HG03045 (cell line): ENCODE measurements around the gene CCDC30.
"Not testable (repeated sequence)": the region's sequence is repeated elsewhere in the genome, so short reads cannot be mapped to it uniquely, and the experiment has no call there.

Source experiments
- ATAC-seq: cut with Tn5 transposase; IDR thresholded peaks from one replicate; pipeline ENCODE4 v1.9.1; 2021; ENCODE audit warnings: mild to moderate bottlenecking, moderate library complexity; ENCODE audit not compliant: unreplicated experiment

Gene CCDC30

DNA sequence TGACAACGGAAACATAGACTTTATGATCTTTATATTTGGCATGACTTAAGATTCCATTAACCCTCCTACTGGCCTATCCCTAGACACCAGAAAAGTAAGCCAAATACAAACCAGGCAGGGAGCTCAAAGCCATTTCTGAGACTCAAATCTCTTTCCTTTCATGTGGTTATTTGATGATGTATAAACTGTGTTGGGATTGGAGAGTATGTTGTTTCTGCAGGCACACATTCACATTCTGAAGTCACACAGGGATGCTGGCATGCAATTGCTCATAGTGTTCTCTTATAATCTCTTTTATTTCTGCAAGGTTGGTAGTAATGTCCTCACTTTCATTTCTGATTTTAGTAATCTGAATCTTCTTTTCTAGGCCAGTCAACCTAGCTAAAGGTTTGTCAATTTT, 13.0 kb upstream of the CCDC30 start:
- no peak for ATAC-seq

DNA sequence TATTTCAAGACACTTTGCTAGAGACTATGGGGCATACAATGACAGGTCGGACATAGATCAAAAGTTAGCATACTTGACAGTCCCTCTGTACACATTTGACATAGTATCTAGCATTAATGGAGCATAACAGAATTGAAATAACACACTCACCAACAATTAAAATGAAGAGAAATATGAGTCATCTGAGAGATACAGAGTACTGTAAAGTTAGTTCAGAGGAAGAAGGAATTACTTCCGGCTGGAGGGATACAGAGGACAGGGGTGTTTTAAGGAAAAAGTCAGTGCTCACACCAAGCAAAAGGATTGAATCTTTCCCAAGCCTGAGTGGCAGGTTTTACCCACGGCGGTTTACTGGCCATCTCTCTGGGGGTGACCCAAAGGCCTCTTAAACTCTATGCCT, 9.7 kb upstream of the CCDC30 start:
- ATAC-seq: no peak

DNA sequence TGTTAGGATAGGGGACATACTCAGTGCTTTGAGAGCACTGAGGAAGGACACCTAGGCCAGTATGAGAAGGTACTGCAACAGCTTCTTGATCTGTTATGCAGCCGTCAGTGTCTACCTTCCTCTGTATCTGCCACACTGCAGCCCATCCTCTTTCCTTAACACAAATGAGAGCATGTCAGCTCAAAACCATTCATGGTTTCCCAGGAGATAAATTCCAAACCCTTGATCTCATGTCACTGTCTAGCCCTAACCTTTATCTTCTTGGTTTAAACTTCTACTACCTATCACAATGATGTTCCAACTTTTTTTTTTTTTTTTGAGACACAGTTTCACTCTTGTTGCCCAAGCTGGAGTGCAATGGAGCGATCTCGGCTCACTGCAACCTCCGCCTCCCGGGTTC, 8.7 kb upstream of the CCDC30 start:
- no peak for ATAC-seq

DNA sequence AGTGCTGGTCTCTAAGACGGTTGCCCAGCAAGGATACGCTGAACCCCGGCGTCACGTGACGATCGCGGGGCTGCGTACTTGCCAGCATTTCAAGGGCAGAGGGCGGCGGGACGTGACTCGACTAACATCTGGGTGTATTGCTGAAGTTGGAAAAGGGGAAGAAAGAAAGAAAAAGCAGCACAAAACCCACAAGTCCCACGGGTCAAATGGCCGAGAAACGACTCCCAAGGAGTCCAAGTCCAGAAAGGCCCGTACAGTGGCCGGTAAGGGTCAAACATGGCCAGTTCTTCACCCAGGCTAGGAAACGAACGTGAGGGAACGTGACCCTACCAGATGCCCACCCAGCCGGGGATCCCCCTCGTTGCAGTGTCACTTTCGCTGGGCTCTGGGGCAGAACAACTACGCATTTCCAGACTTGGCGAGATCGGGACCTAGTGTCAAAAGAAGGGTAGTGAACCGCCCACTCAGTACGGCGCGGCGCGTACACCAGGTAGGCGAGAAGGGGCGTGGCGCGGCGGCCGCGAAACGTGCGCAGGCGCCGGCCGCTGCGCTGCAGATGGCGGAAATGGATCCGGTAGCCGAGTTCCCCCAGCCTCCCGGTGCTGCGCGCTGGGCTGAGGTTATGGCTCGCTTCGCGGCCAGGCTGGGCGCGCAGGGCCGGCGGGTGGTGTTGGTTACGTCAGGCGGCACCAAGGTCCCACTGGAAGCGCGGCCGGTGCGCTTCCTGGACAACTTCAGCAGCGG, 6.9 kb upstream of the CCDC30 start, which contains the start of the genes PPCS and ZMYND12:
Gene PPCS (plus strand): TSS at position 534 of the 744 bp plus-strand sequence. CDS start 23 bp downstream, at position 557.
Gene ZMYND12 (minus strand): TSS at position 13 of the 744 bp plus-strand sequence. CDS start 25 bp downstream, outside the sequence.
- ATAC-seq: peak; percentile 82

DNA sequence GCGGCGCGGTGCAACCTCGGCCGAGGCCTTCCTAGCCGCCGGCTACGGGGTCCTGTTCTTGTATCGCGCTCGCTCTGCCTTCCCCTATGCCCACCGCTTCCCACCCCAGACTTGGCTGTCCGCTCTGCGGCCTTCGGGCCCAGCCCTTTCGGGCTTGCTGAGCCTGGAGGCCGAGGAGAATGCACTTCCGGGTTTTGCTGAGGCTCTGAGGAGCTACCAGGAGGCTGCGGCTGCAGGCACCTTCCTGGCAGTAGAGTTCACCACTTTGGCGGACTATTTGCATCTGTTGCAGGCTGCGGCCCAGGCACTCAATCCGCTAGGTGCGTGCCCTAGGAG, 6.4 kb upstream of the CCDC30 start:
- peak; percentile 55 for ATAC-seq

DNA sequence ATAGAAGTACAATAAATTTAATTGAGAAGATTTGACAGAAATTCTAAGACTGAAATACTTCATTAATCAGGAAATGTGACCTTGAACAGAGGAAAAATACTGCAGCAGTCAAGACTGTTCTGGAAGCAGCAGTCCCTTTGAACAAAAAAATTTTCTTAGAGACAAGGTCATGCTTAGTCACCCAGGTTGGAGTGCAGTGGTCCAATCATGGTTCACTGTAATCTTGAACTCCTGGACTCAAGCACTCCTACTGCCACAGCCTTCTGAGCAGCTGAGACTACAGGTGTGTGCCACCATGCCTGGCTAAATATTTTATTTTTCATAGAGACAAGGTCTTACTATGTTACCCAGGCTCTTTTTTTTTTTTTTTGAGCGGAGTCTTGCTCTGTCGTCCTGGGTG, 1.9 kb upstream of the CCDC30 start:
- no peak for ATAC-seq

DNA sequence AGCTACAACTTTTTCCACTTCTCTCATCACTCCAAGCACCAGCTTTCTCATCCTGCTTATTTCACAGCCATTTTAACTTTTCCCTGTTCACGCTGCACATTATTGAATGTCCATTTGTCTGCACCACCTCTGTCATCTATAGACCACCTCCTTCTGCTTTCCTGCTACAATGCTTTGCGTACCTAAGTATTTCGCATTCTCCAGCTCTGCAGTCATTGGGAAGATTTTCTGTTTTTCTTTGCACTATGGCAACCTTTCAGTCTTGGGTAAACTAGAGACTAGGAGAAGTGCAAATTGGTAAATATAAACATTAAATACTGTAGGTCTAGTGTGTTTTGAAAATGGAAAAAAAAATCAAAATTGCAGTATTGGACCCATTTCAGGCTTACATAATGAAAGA, 835 bp downstream of the CCDC30 start:
- ATAC-seq: no peak

DNA sequence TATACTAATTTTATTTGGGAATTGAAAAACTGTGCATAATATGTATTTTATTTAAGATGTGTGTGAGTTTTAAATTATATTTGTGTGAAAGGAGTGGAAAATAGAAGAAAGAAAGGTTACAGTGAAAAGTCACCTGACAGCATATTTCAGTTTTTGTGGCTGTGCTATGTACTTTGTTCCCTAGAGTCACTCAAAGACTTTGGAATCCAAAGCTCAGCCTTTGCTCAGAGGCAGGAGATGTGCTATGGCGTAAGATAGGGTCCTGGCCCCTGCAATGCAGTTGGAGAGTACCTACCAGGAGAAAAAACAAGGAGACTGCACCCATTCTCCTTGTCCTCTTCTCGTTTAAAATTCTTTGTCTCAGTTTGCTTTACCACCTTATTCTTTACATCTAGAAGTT, 2.9 kb downstream of the CCDC30 start:
- ATAC-seq: no peak

DNA sequence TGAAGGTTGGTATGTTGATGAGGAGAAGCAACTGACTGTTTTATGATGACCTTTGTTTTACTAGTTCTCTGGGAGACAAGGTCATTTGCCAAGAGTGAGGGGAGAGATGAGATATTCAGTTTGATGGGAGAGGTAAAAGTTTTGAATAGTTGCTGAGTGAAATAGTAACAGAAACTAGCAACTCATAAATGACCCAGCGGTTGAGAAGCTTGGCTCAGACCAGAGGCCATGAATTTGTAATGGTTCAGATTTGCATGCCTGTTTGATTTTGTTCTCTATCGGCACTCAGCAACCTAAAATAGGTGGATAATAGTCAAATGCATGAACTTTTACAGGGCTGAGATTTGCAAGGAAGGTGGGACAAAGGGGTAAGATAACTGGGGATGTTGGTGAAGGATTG, 6.6 kb downstream of the CCDC30 start:
- no peak for ATAC-seq

DNA sequence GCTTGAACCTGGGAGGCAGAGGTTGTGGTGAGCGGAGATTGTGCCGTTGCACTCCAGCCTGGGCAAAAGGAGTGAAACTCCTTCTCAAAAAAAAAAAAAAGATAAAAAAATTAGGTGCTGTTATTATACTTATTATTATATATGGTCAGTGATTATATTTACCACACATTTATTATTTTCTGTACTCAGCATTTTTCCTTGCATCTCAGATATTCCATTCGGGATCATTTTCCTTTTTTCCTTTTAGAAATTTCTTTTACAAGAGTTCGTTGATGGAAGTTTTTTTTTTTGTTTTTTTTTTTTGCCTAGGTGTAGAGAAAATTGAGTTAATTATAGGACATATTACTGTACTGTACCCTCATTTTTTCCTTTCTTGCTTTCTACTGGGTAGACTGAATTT, 13.5 kb downstream of the CCDC30 start:
- no peak for ATAC-seq

DNA sequence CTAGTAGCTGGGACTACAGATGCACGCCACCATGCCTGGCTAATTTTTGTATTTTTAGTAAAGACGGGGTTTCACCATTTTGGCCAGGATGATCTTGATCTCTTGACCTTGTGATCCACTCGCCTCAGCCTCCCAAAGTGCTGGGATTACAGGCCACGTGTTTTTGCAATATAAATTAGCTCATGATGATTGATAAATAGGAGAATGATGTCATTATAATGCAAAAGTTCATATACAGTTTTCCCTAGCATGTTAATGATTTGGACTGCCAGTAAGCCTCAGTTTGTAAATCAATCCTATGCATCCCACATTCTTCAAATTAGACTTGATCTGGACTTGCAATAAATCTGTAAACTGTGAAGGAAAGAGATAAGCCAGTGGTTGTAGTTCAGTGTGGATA, 14.3 kb downstream of the CCDC30 start:
- ATAC-seq: not testable (repeated sequence)

DNA sequence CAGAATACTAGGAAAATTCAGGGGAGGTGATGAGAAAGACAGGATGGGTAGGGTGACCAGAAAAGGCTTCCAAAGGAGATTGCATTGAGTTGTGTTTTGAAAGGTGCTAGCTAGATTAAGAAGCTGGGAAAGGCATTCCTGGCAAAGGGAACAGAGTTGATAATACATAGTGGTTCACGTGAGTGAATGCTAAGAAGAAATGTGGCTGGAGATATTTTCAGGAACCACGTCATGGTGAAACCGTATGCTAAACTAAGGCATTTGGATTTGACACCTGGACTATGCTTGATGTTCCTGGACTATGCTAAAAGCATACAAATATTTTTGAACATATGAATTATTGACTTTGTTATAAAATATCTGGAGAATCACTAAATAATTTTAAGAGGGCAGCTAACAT, 14.7 kb downstream of the CCDC30 start:
- ATAC-seq: no peak

DNA sequence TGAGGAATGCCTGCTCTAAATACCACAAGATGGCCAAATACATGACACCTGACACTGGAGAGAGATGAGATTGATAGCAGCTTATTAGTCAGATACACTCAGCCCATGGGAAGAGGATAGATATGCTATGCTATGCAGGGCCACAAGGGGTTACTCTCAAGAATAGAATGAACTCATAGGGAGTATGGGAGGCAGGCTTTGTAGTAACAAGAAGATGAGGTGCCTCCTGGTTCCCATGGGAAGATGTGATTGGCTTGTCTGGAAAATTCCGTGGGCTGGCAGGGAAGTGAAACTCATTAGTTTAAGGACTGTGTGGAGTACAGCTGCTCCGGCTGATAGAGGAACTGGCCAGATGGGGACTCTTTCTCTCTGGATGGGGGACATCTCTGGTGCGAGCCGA, 16.5 kb downstream of the CCDC30 start:
- no peak for ATAC-seq

DNA sequence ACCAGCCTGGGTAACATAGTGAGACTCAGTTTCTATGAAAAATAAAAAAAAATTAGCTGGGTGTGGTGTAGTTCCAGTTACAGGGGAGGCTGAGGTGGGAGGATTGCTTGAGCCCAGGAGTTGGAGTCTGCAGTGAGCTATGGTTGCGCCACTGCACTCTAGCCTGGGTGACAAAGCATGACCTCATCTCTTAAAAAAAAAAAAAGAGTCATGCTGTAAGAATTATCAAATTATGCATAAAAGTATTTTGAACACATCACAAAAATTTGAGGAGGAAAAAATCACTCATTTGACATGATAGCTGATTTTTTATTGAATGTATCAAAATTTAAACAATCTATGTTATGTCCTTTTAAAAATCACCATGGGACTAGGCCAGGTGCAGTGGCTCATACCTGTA, 17.8 kb downstream of the CCDC30 start:
- ATAC-seq: no peak

DNA sequence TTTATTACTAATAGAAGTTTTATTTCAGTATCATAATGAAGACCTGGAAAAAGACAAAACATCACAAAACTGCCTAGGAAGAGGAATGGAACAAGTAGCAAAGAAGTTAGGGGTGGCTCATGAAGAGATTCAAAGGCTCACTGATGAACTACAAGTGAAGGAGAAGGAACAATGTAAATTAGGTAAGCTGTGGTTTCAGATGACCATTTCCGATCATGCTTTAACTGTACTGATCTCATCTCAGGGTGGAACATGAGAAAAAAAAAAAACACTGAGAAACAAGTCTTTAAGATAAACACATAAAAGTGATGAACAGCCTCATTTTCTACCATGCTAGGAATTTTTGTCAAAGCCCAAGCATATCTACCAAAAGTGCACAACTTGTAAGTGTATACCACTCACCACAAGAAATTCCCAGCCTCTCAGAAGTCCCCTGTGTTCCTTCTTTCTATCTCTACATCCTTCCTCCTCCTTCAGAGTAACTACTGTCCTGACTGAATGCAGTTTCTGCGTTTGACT, 19.6 kb downstream of the CCDC30 start:
- ATAC-seq: no peak

DNA sequence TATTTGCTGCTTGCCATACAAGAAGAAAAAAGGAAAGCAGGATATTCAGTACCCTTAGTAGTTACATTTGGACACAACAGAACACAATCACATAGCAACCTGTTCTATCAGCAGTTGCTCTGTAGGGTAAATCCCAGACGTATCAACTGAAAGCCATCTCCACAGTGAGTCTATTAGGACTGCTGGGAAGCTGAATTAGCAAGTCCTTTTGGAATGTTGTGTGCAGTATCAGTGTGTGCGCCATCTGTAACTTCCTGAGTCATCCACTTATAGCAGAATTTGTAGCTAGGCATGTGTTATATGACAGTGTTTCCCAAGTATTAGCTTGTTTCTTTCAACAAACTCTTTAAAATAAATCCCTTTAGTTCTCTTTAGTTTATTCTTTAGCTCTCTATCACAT, 21.3 kb downstream of the CCDC30 start:
- no peak for ATAC-seq

DNA sequence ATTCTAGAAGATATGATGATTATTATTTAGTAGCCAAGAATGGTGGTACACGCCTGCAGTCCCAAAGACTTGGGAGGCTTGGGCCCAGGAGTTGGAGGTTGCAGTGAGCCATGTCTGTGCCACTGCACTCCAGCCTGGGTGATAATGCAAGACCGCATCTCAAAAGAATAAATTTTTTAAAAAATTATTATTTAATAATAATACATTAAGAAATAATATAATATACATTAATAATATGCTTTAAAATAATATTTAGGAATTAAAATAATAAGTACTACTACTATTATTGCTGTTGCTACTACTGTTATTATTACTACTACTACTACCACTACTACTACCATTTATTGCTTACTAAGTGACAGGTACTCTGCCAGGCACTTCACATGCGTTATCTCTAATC, 27.2 kb downstream of the CCDC30 start:
- ATAC-seq: no peak

DNA sequence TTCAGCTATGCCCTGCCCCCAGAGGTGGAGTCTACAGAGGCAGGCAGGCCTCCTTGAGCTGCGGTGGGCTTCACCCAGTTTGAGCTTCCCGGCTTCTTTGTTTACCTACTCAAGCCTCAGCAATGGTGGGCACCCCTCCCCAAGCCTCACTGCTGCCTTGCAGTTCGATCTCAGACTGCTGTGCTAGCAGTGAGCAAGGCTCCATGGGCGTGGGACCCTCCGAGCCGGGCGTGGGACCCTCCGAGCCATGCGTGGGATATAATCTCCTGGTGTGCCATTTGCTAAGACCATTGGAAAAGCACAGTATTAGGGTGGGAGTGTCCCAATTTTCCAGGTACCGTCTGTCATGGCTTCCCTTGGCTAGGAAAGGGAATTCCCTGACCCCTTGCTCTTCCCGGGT, 38.9 kb downstream of the CCDC30 start:
- not testable (repeated sequence) for ATAC-seq

DNA sequence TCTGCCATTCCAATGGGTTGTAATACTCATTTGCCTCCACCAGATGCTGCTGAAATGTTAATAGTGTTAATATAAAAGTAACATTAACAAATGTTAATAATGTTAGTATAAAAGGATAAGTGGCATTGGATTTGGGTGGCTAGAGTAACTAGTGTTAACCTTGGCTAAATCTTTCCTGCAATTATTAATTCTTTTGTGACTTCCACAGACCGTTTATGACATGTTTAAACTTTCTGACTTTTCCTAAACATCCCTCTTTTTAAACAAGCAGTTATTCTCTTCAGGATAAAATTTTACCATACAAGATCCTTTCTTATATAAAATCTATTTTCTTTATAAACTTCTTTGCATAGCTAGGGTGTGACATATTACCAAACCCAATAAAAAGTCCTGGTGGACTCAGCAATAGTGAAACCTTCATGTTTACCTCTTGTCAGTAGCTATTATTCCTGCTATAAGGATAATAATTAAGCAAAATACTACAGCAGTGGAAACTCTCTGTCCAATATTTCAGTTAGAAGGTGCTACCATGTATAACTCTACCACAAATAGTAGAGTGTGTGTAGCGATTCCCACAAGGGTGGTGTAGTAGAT, 41.5 kb downstream of the CCDC30 start:
- no peak for ATAC-seq

DNA sequence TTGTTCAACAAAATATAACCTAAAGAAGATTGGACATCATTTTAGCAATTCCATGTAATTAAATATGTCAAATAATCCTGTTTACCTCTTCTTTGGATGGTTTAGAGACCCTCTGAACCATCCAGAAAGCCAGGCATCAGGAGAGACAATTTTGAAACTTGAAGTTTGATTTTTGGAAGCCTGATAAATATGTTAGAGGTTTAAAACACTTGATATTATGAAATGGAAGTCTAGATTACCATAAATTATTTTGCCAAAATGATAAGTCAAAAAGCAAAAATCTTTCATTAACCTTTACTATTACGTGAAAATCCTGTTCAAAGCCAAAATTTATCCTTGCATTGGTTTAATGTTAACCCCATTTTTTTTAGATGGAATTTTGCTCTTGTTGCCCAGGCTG, 43.5 kb downstream of the CCDC30 start:
- no peak for ATAC-seq

DNA sequence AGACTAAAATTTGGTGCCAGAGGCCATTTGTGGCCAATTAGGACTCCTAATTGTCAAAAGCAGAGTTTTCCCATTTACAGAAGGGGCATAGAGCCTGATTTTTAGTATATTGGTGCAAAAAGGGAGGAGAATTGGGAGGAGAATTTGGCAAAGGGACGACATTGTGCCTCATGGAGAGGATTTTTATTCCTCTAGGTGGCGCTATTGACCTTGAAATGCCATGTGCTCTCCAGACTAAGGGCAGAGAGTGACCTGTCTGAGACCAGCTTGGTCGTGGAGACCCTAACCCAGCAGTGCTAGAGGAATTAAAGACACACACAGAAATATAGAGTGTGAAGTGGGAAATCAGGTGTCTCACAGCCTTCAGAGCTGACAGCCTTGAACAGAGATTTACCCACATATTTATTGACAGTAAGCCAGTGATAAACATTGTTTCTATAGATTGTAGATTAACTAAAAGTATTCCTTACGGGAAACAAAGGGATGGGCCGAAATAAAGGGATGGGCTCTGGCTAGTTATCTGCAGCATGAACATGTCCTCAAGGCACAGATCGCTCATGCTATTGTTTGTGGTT, 48.6 kb downstream of the CCDC30 start:
- not testable (repeated sequence) for ATAC-seq

DNA sequence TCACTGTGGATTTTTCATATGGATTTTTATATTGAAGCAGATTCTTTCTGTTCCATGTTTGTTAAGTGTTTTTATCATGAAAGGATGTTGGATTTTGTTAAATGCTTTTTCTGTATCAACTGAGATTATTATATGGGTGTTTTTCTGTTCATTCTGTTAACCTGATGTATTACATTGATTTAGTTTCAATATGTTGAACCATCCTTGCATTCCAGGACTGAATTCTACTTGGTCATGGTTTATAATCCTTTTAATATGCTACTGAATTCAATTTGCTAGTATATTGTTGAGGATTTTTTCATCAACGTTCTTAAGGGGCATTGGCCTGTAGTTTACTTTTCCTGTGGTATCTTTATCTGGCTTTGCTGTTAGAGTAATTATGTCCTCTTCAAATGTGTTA, 55.8 kb downstream of the CCDC30 start:
- no peak for ATAC-seq
